ENCODE data around the gene JADE1. TPM values are rescaled to one million over a fixed set of nuclear protein-coding genes. Genes with fewer than 3 reads are reported as not detected.

Gene JADE1
- total and polyA plus RNA-seq, 2 experiments from 2014 or later = 32.1 to 37.6 TPM

- WGBS, 2 experiments (ENCODE audit: low coverage in 1 of 2, low lambda C conversion rate in 2 of 2, missing lambda C conversion rate in 2 of 2) = 96 to 100% methylated on average over 1 of the region's 1 CpG
- no peak for DNase-seq
- TF ChIP-seq EZH2phosphoT487 (IDR thresholded peaks at IDR 0.05; ENCODE audit: insufficient read depth, low read depth) (no peak), EZH2 (IDR thresholded peaks at IDR 0.05; ENCODE audit: insufficient read depth, poor library complexity, severe bottlenecking) (no peak)
Observed at GRCh38 chr4:128913228-128913627, 103.7 kb downstream of the JADE1 start.

GRCh38 chr4:128915544-128915943, 106.0 kb downstream of the JADE1 start:
- DNase-seq = no peak
- Histone ChIP-seq H3K9me2 (ENCODE audit: insufficient read depth) (no peaks in the 10 kb centered on the region), H3K9ac (no peak overlapping the region), H3K4me2 (ENCODE audit: unreplicated experiment) (no peak overlapping the region), H3K79me2 (ENCODE audit: insufficient read depth) (no peaks in the 10 kb centered on the region), H2AFZ (no peak overlapping the region), H4K20me1 (ENCODE audit: insufficient read depth) (no peaks in the 10 kb centered on the region), H3K27ac (no peak overlapping the region), H3K4me3 (no peak overlapping the region), H3F3A (ENCODE audit: insufficient read depth) (no peaks in the 10 kb centered on the region), H3K36me3 (ENCODE audit: low read depth) (no peaks in the 10 kb centered on the region), H3K27me3 (replicated peaks; ENCODE audit: insufficient read depth) (no peaks in the 10 kb centered on the region), H3K9me3 (ENCODE audit: low read depth) (no peaks in the 10 kb centered on the region), H3K4me1 (ENCODE audit: insufficient read depth) (no peaks in the 10 kb centered on the region)
- TF ChIP-seq EZH2phosphoT487 (IDR thresholded peaks at IDR 0.05; ENCODE audit: insufficient read depth, low read depth) = no peak
- TF ChIP-seq EZH2 (IDR thresholded peaks at IDR 0.05; ENCODE audit: insufficient read depth, poor library complexity, severe bottlenecking) = no peak
- in situ Hi-C loops (cut with MboI) = no loop called here

More at GRCh38 chr4:128913228-128913627, 103.7 kb downstream of the JADE1 start:
- H3K9me3 ChIP-seq (ENCODE audit: low read depth) = no peaks in the 10 kb centered on the region
- no peaks in the 10 kb centered on the region for H3K79me2 ChIP-seq (ENCODE audit: insufficient read depth)
- no peak overlapping the region for H3K4me2 ChIP-seq (ENCODE audit: unreplicated experiment)
- no peaks in the 10 kb centered on the region for H3K9me2 ChIP-seq (ENCODE audit: insufficient read depth)
- in situ Hi-C loops (cut with MboI) = no loop called here
- H4K20me1 ChIP-seq (ENCODE audit: insufficient read depth) = no peaks in the 10 kb centered on the region
- no peaks in the 10 kb centered on the region for H3K36me3 ChIP-seq (ENCODE audit: low read depth)
- H3K27me3 ChIP-seq (replicated peaks; ENCODE audit: insufficient read depth) = no peaks in the 10 kb centered on the region
- H3F3A ChIP-seq (ENCODE audit: insufficient read depth) = no peaks in the 10 kb centered on the region
- no peak overlapping the region for H3K9ac ChIP-seq
- no peak overlapping the region for H3K4me3 ChIP-seq
- no peak overlapping the region for H3K27ac ChIP-seq
- no peak overlapping the region for H2AFZ ChIP-seq
- no peaks in the 10 kb centered on the region for H3K4me1 ChIP-seq (ENCODE audit: insufficient read depth)

- no peak overlapping the region for H2AFZ ChIP-seq
- no peak overlapping the region for H3K4me3 ChIP-seq
- in situ Hi-C loops (cut with MboI) = no loop called here
- H3K9ac ChIP-seq = no peak overlapping the region
- no peaks in the 10 kb centered on the region for H3K9me3 ChIP-seq (ENCODE audit: low read depth)
- DNase-seq = no peak
- H3F3A ChIP-seq (ENCODE audit: insufficient read depth) = no peaks in the 10 kb centered on the region
- H3K4me2 ChIP-seq (ENCODE audit: unreplicated experiment) = no peak overlapping the region
- 96 to 99% methylated on average over 6 of the region's 6 CpGs for WGBS, 2 experiments (ENCODE audit: low coverage in 1 of 2, low lambda C conversion rate in 2 of 2, missing lambda C conversion rate in 2 of 2)
- H3K9me2 ChIP-seq (ENCODE audit: insufficient read depth) = no peaks in the 10 kb centered on the region
- H3K27ac ChIP-seq = no peak overlapping the region
- no peaks in the 10 kb centered on the region for H3K79me2 ChIP-seq (ENCODE audit: insufficient read depth)
- no peak for TF ChIP-seq EZH2 (IDR thresholded peaks at IDR 0.05; ENCODE audit: insufficient read depth, poor library complexity, severe bottlenecking)
- TF ChIP-seq EZH2phosphoT487 (IDR thresholded peaks at IDR 0.05; ENCODE audit: insufficient read depth, low read depth) = no peak
- H3K36me3 ChIP-seq (ENCODE audit: low read depth) = no peaks in the 10 kb centered on the region
- H3K27me3 ChIP-seq (replicated peaks; ENCODE audit: insufficient read depth) = no peaks in the 10 kb centered on the region
- H4K20me1 ChIP-seq (ENCODE audit: insufficient read depth) = no peaks in the 10 kb centered on the region
- H3K4me1 ChIP-seq (ENCODE audit: insufficient read depth) = no peaks in the 10 kb centered on the region
Observed at GRCh38 chr4:128916832-128917231, 107.3 kb downstream of the JADE1 start.

- Histone ChIP-seq H3K4me3 (no peak overlapping the region), H3K4me2 (ENCODE audit: unreplicated experiment) (no peak overlapping the region), H2AFZ (no peak overlapping the region), H3K36me3 (ENCODE audit: low read depth) (no peaks in the 10 kb centered on the region), H3K27ac (no peak overlapping the region), H3K9me3 (ENCODE audit: low read depth) (no peaks in the 10 kb centered on the region), H3K4me1 (ENCODE audit: insufficient read depth) (no peaks in the 10 kb centered on the region), H3K9me2 (ENCODE audit: insufficient read depth) (no peaks in the 10 kb centered on the region), H3K79me2 (ENCODE audit: insufficient read depth) (no peaks in the 10 kb centered on the region), H3F3A (ENCODE audit: insufficient read depth) (no peaks in the 10 kb centered on the region), H3K27me3 (replicated peaks; ENCODE audit: insufficient read depth) (no peaks in the 10 kb centered on the region), H4K20me1 (ENCODE audit: insufficient read depth) (no peaks in the 10 kb centered on the region), H3K9ac (no peak overlapping the region)
- no peak for TF ChIP-seq EZH2 (IDR thresholded peaks at IDR 0.05; ENCODE audit: insufficient read depth, poor library complexity, severe bottlenecking)
- TF ChIP-seq EZH2phosphoT487 (IDR thresholded peaks at IDR 0.05; ENCODE audit: insufficient read depth, low read depth) = no peak
- WGBS, 2 experiments (ENCODE audit: low coverage in 1 of 2, low lambda C conversion rate in 2 of 2, missing lambda C conversion rate in 2 of 2) = 78 to 87% methylated on average over 2 of the region's 2 CpGs
- DNase-seq = no peak
- in situ Hi-C loops (cut with MboI) = no loop called here
Observed at GRCh38 chr4:128917781-128918180, 108.3 kb downstream of the JADE1 start.

- Histone ChIP-seq H4K20me1 (ENCODE audit: insufficient read depth) (no peaks in the 10 kb centered on the region), H3K9me3 (ENCODE audit: low read depth) (no peaks in the 10 kb centered on the region), H2AFZ (no peak overlapping the region), H3F3A (ENCODE audit: insufficient read depth) (no peaks in the 10 kb centered on the region), H3K4me3 (no peak overlapping the region), H3K27me3 (replicated peaks; ENCODE audit: insufficient read depth) (no peaks in the 10 kb centered on the region), H3K9me2 (ENCODE audit: insufficient read depth) (no peaks in the 10 kb centered on the region), H3K4me2 (ENCODE audit: unreplicated experiment) (no peak overlapping the region), H3K79me2 (ENCODE audit: insufficient read depth) (no peaks in the 10 kb centered on the region), H3K4me1 (ENCODE audit: insufficient read depth) (no peaks in the 10 kb centered on the region), H3K36me3 (ENCODE audit: low read depth) (peaks cover 5% of the 10 kb centered on the region; the same call in 1 of the 2 replicates), H3K27ac (no peak overlapping the region), H3K9ac (no peak overlapping the region)
- TF ChIP-seq EZH2 (IDR thresholded peaks at IDR 0.05; ENCODE audit: insufficient read depth, poor library complexity, severe bottlenecking) (no peak), EZH2phosphoT487 (IDR thresholded peaks at IDR 0.05; ENCODE audit: insufficient read depth, low read depth) (no peak)
- DNase-seq = no peak
- in situ Hi-C loops (cut with MboI) = no loop called here
- WGBS, 2 experiments (ENCODE audit: low coverage in 1 of 2, low lambda C conversion rate in 2 of 2, missing lambda C conversion rate in 2 of 2) = 76 to 82% methylated on average over 3 of the region's 3 CpGs
Observed at GRCh38 chr4:128921954-128922353, 112.5 kb downstream of the JADE1 start.
